HCT116 (cell line): Measurements from ENCODE around the gene GNAI2. TPM values are rescaled to one million over a fixed set of nuclear protein-coding genes. Genes with fewer than 3 reads are reported as not detected.

Experiments used
- ATAC-seq: fragments of 200-7000 bp; cut with Tn5 transposase; 2 replicates; pipeline ENCODE4 v1.9.1; 2020; ENCODE audit warnings: mild to moderate bottlenecking, moderate library complexity
- BruUV-seq: library from RNA; stranded (reverse); fragments of 400-500 nt; replicated peaks from 2 replicates; lab custom pipeline; 2021; lab: Mats Ljungman, UMichigan
- CTCF ChIA-PET: fragments of 300-600 bp; sonication (Branson Sonifier 250); formaldehyde crosslinking; loops from one replicate; lab custom pipeline; 2021; ENCODE audit warnings: antibody characterized with exemption; lab: Charles Lee
- POLR2A ChIA-PET: fragments of 300-600, 350-600 bp; sonication (Branson Sonifier 250); formaldehyde crosslinking; loops from one replicate; lab custom pipeline; 2021; ENCODE audit warnings: antibody characterized with exemption; lab: Charles Lee
- RAD21 ChIA-PET, 2 experiments: fragments of 300-600 bp; sonication (Branson Sonifier 250); formaldehyde crosslinking; loops; one replicate each; lab custom pipeline; 2023; ENCODE audit warnings: low total read pairs in 2 of 2; ENCODE audit not compliant: uncharacterized antibody in 2 of 2, unreplicated experiment in 2 of 2, low non-redundant PET in 1 of 2; lab: Charles Lee
- DNase-seq: peaks from one replicate; pipeline ENCODE4 v3.0.0-alpha.2; 2010; ENCODE audit warnings: low read depth, low spot score
- H2AFZ ChIP-seq: fragments of 200-600 bp; shearing (Covaris generic), sonication (generic); 2 replicates; pipeline ENCODE4 v1.6.1; 2017; ENCODE audit warnings: low read depth, mixed run types, mixed read lengths, antibody characterized with exemption, low read length; ENCODE audit not compliant: poor library complexity, severe bottlenecking
- H3K27ac ChIP-seq: 2 replicates; pipeline ENCODE4 v1.5.1; 2012; ENCODE audit warnings: low read depth, low read length
- H3K27me3 ChIP-seq: fragments of 200-600 bp; sonication (generic); 2 replicates; pipeline ENCODE4 v1.6.1; 2016; ENCODE audit warnings: mixed run types, low read length, mixed read lengths; ENCODE audit not compliant: insufficient read depth
- H3K36me3 ChIP-seq, 2 experiments: fragments of 200-500 bp in 1 of 2; fragments of 200-600 bp in 1 of 2; sonication (Bioruptor generic) in 1 of 2; sonication (generic) in 1 of 2; 2 replicates each; pipeline versions ENCODE4 v1.5.1 to v1.6.1; 2014 to 2016; ENCODE audit warnings: low read length in 2 of 2, inconsistent platforms in 1 of 2, mixed read lengths in 1 of 2, mixed run types in 1 of 2; ENCODE audit not compliant: insufficient read depth in 2 of 2, control insufficient read depth in 1 of 2
- H3K4me1 ChIP-seq, 2 experiments: fragments of 200-600 bp in 1 of 2; sonication (generic) in 1 of 2; 2 replicates each; pipeline versions ENCODE4 v1.5.1 to v1.6.1; 2012 to 2017; ENCODE audit warnings: low read length in 2 of 2, inconsistent platforms in 1 of 2, mild to moderate bottlenecking in 1 of 2, mixed read lengths in 1 of 2, mixed run types in 1 of 2, moderate library complexity in 1 of 2; ENCODE audit not compliant: insufficient read depth in 2 of 2, control insufficient read depth in 1 of 2
- H3K4me2 ChIP-seq: fragments of 200-600 bp; sonication (generic); 2 replicates; pipeline ENCODE4 v1.6.1; 2017; ENCODE audit warnings: mixed run types, low read length, mixed read lengths
- H3K4me3 ChIP-seq, 2 experiments: fragments of 200-600 bp in 1 of 2; sonication (generic) in 1 of 2; replicated peaks in 1 of 2; 2 replicates each; pipeline ENCODE4 v1.5.1; 2011 to 2016; ENCODE audit warnings: low read length in 2 of 2, control low read depth in 1 of 2, low read depth in 1 of 2, mild to moderate bottlenecking in 1 of 2, mixed read lengths in 1 of 2, mixed run types in 1 of 2
- H3K79me2 ChIP-seq: fragments of 200-600 bp; sonication (generic); 2 replicates; pipeline ENCODE4 v1.6.1; 2017; ENCODE audit warnings: mild to moderate bottlenecking, mixed run types, low read length, moderate library complexity, mixed read lengths; ENCODE audit not compliant: insufficient read depth
- H3K9ac ChIP-seq: fragments of 200-600 bp; sonication (generic); 2 replicates; pipeline ENCODE4 v1.6.1; 2016; ENCODE audit warnings: low read length, mixed read lengths
- H3K9me2 ChIP-seq: fragments of 200-600 bp; sonication (generic), shearing (Covaris generic); 2 replicates; pipeline ENCODE4 v1.6.1; 2017; ENCODE audit warnings: mixed run types, mild to moderate bottlenecking, moderate library complexity; ENCODE audit not compliant: insufficient read depth
- H3K9me3 ChIP-seq, 2 experiments: fragments of 200-500 bp in 1 of 2; fragments of 200-600 bp in 1 of 2; sonication (Bioruptor generic) in 1 of 2; sonication (generic) in 1 of 2; 2 replicates each; pipeline ENCODE4 v1.6.1; 2014 to 2017; ENCODE audit warnings: low read length in 2 of 2, mixed read lengths in 2 of 2, inconsistent platforms in 1 of 2, low read depth in 1 of 2, mild to moderate bottlenecking in 1 of 2, mixed run types in 1 of 2, moderate library complexity in 1 of 2; ENCODE audit not compliant: control insufficient read depth in 1 of 2, insufficient read depth in 1 of 2
- H4K20me1 ChIP-seq: fragments of 200-600 bp; sonication (generic), shearing (Covaris generic); 2 replicates; pipeline ENCODE4 v1.6.1; 2017; ENCODE audit warnings: mixed run types, mild to moderate bottlenecking, moderate library complexity; ENCODE audit not compliant: insufficient read depth
- CBX3 ChIP-seq: IDR thresholded peaks from 2 replicates; pipeline ENCODE4 v1.6.1; 2012; ENCODE audit warnings: low read depth
- CEBPB ChIP-seq: IDR thresholded peaks from 2 replicates; pipeline ENCODE4 v1.6.1; 2012; ENCODE audit warnings: low read depth
- EGR1 ChIP-seq: IDR thresholded peaks from 2 replicates; pipeline ENCODE4 v1.6.1; 2012; ENCODE audit warnings: low read depth
- ELF1 ChIP-seq: IDR thresholded peaks from 2 replicates; pipeline ENCODE4 v1.6.1; 2012; ENCODE audit warnings: low read depth, borderline replicate concordance
- EZH2 ChIP-seq: fragments of 200-600 bp; sonication (generic); IDR thresholded peaks from 2 replicates; pipeline ENCODE4 v1.6.1; 2017; ENCODE audit warnings: antibody characterized with exemption, mixed run types
- FOSL1 ChIP-seq: IDR thresholded peaks from 2 replicates; pipeline ENCODE4 v1.6.1; 2012; ENCODE audit warnings: low read depth
- JUND ChIP-seq: IDR thresholded peaks from 2 replicates; pipeline ENCODE4 v1.6.1; 2012
- MAX ChIP-seq: IDR thresholded peaks from 2 replicates; pipeline ENCODE4 v1.6.1; 2012
- POLR2AphosphoS5 ChIP-seq: IDR thresholded peaks from 2 replicates; pipeline ENCODE4 v1.6.1; 2011; ENCODE audit warnings: mild to moderate bottlenecking, low read depth, low read length, moderate library complexity
- RAD21 ChIP-seq: IDR thresholded peaks from 2 replicates; pipeline ENCODE4 v1.6.1; 2012; ENCODE audit warnings: low read depth, mild to moderate bottlenecking
- SIN3A ChIP-seq: IDR thresholded peaks from 2 replicates; pipeline ENCODE4 v1.6.1; 2012; ENCODE audit warnings: low read depth
- SP1 ChIP-seq: IDR thresholded peaks from 2 replicates; pipeline ENCODE4 v1.6.1; 2012; ENCODE audit warnings: low read depth
- SRF ChIP-seq: IDR thresholded peaks from 2 replicates; pipeline ENCODE4 v1.6.1; 2012; ENCODE audit warnings: low read depth
- TCF7L2 ChIP-seq: IDR thresholded peaks from 2 replicates; pipeline ENCODE4 v1.7.0; 2011; ENCODE audit warnings: borderline replicate concordance, inconsistent platforms; ENCODE audit not compliant: insufficient read depth, insufficient read length; ENCODE audit errors: extremely low read depth
- YY1 ChIP-seq: IDR thresholded peaks from 2 replicates; pipeline ENCODE4 v1.6.1; 2011; ENCODE audit warnings: low read length, low read depth, moderate library complexity, mild to moderate bottlenecking; ENCODE audit not compliant: insufficient replicate concordance; ENCODE audit errors: extremely low read depth
- intact Hi-C: fragments of 100-400 bp; cut with micrococcal nuclease; formaldehyde crosslinking; loops from 2 replicates; pipeline ENCODE4 v1.10.0; 2022
- total RNA-seq: library from RNA; stranded (reverse); gene quantifications from one replicate; pipeline ENCODE4 v1.2.1, GENCODE V29; 2021; ENCODE audit not compliant: unreplicated experiment
- TF ChIP-seq, protein P1 (sequence below): IDR thresholded peaks from 2 replicates; pipeline ENCODE4 v1.6.1; 2011; ENCODE audit warnings: mild to moderate bottlenecking, low read length, moderate library complexity; ENCODE audit not compliant: insufficient replicate concordance; ENCODE audit errors: extremely low read depth
- TF ChIP-seq, protein P2 (sequence below): IDR thresholded peaks from 2 replicates; pipeline ENCODE4 v1.6.1; 2012; ENCODE audit warnings: low read depth

The GNAI2 gene
- total RNA-seq, 1 experiment from 2014 or later: 170 TPM

- ATAC-seq (no peak), DNase-seq (no peak)
- Histone ChIP-seq H2AFZ (no peak overlapping the region), H4K20me1 (no peaks in the 10 kb centered on the region), H3K4me3 (peak overlapping the region; percentile 56 to 60), H3K27ac (peak overlapping the region; percentile 88; the same call in 1 of the 2 replicates), H3K27me3 (no peaks in the 10 kb centered on the region), H3K4me2 (peak overlapping the region; percentile 80), H3K9me2 (no peaks in the 10 kb centered on the region), H3K79me2 (no peaks in the 10 kb centered on the region), H3K9me3 (no peaks in the 10 kb centered on the region), H3K4me1 (peaks cover 81 to 95% of the 10 kb centered on the region in 2 experiments), H3K36me3 (no peaks in the 10 kb centered on the region), H3K9ac (peak overlapping the region; percentile 62)
- CTCF ChIA-PET: interaction anchor here (1.0 to 1.6 kb wide), 4 partner anchors 21 to 73 kb away, joined by 3 to 6 read pairs (median 5); partner anchors contain the start of gene GNAI2
- TF ChIP-seq YY1 (no peak), EZH2 (no peak), MAX (no peak), TCF7L2 (peak; percentile 20), SRF (no peak), SIN3A (no peak), RAD21 (no peak), JUND (no peak), ELF1 (no peak), EGR1 (no peak), CBX3 (no peak), SP1 (no peak), FOSL1 (no peak), POLR2AphosphoS5 (peak; percentile 77), CEBPB (no peak)
- TF ChIP-seq, protein P1, sequence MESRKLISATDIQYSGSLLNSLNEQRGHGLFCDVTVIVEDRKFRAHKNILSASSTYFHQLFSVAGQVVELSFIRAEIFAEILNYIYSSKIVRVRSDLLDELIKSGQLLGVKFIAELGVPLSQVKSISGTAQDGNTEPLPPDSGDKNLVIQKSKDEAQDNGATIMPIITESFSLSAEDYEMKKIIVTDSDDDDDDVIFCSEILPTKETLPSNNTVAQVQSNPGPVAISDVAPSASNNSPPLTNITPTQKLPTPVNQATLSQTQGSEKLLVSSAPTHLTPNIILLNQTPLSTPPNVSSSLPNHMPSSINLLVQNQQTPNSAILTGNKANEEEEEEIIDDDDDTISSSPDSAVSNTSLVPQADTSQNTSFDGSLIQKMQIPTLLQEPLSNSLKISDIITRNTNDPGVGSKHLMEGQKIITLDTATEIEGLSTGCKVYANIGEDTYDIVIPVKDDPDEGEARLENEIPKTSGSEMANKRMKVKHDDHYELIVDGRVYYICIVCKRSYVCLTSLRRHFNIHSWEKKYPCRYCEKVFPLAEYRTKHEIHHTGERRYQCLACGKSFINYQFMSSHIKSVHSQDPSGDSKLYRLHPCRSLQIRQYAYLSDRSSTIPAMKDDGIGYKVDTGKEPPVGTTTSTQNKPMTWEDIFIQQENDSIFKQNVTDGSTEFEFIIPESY: no peak
- TF ChIP-seq, protein P2, sequence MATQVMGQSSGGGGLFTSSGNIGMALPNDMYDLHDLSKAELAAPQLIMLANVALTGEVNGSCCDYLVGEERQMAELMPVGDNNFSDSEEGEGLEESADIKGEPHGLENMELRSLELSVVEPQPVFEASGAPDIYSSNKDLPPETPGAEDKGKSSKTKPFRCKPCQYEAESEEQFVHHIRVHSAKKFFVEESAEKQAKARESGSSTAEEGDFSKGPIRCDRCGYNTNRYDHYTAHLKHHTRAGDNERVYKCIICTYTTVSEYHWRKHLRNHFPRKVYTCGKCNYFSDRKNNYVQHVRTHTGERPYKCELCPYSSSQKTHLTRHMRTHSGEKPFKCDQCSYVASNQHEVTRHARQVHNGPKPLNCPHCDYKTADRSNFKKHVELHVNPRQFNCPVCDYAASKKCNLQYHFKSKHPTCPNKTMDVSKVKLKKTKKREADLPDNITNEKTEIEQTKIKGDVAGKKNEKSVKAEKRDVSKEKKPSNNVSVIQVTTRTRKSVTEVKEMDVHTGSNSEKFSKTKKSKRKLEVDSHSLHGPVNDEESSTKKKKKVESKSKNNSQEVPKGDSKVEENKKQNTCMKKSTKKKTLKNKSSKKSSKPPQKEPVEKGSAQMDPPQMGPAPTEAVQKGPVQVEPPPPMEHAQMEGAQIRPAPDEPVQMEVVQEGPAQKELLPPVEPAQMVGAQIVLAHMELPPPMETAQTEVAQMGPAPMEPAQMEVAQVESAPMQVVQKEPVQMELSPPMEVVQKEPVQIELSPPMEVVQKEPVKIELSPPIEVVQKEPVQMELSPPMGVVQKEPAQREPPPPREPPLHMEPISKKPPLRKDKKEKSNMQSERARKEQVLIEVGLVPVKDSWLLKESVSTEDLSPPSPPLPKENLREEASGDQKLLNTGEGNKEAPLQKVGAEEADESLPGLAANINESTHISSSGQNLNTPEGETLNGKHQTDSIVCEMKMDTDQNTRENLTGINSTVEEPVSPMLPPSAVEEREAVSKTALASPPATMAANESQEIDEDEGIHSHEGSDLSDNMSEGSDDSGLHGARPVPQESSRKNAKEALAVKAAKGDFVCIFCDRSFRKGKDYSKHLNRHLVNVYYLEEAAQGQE: no peak
- no TSS peak for BruUV-seq
- intact Hi-C loops: no loop called here
- RAD21 ChIA-PET: no interaction called here
- POLR2A ChIA-PET: interaction anchor here (1.1 to 1.4 kb wide), 2 partner anchors 21 to 32 kb away, joined by 3 to 5 read pairs; partner anchors contain the start of gene GNAI2
Observed at GRCh38 chr3:50267280-50267913, 31.4 kb downstream of the GNAI2 start.
